GM12874 (cell line): Measurements from ENCODE around the gene TMEM135.

Source experiments
- CTCF ChIP-seq: IDR thresholded peaks from 2 replicates; pipeline ENCODE4 v1.5.1; 2011; ENCODE audit warnings: low read depth, mild to moderate bottlenecking, control low read depth, low read length, moderate library complexity; ENCODE audit not compliant: insufficient read depth

Gene TMEM135

DNA sequence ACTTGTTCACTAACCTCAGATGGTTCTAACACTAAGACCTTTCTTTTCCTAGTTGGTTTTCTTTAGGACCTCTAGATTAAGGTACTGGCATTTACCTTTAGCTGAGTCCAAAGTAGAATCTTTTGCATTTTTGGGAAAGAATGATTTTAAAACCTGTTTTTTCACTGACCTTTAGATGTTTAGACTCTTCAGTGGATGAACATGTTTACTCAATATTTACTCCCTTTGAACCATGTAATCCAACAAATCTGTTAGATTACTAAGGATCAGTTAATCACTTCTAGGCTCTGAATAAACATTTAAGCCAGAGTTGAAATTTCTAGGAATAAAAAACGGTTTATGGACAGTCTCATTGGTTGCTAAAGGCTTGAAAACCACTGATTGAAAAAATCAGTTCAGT, 6.2 kb downstream of the TMEM135 start:
- no peak for TF ChIP-seq CTCF

- no peak for TF ChIP-seq CTCF
Measured at GRCh38 chr11:87046824-87047223, 9.1 kb downstream of the TMEM135 start.

DNA sequence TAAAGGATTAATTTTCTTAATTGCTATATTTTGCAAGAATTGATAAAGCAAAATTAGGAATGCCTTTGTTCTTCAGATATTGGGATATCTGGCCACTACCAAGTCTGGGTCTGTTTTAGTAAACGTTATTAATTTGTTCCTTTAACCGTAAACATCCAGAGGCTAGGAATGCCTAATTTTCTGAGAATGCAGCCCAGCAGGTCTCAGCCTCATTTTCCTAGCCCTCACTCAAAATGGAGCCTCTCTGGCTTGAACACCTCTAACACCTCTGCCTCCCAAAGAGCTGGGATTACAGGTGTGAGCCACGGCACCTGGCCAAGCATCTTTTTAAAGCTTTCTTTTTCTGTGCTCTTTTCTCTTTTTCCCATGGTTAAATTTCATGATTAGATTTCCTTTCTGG, 18.4 kb downstream of the TMEM135 start:
- no peak for TF ChIP-seq CTCF

GRCh38 chr11:87057749-87058148, 20.0 kb downstream of the TMEM135 start:
- no peak for TF ChIP-seq CTCF

GRCh38 chr11:87059596-87060390, 22.1 kb downstream of the TMEM135 start:
- TF ChIP-seq CTCF = no peak

- TF ChIP-seq CTCF = no peak
Measured at GRCh38 chr11:87061766-87062165, 24.0 kb downstream of the TMEM135 start.

DNA sequence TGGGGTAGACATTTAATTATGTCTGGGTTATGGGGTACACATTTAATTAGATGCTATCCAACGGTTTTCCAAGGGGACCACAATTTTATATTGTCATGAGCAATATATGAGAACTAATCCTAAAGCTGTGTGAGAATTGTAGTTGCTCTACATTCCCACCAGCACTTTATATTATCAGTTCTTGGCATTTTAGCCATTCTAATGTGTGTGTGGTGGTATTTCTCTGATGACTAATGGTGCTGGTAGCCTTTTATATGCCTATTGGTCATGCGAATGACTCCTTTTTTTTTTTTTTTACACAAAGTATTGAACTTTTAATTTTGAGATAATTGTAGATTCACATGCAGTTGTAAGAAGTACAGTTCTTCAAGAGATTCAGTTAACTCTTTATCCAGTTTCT, 26.2 kb downstream of the TMEM135 start:
- no peak for TF ChIP-seq CTCF
